Tibial nerve (tissue), 3 donors: ENCODE measurements around the gene PLEK.

Experiments
- CTCF ChIP-seq, 5 experiments: fragments of 200-600 bp in 3 of 5; fragments of 450-650 bp in 2 of 5; sonication (generic) in 3 of 5; IDR thresholded peaks; one replicate each; pipeline ENCODE4 v1.5.1; 2016 to 2019; ENCODE audit warnings: antibody characterized with exemption in 5 of 5, mild to moderate bottlenecking in 3 of 5, moderate library complexity in 2 of 5
- POLR2A ChIP-seq, 2 donors: fragments of 450-650 bp; IDR thresholded peaks; one replicate each; pipeline ENCODE4 v1.6.1; 2017; ENCODE audit warnings: antibody characterized with exemption in 2 of 2, mild to moderate bottlenecking in 2 of 2, moderate library complexity in 2 of 2

GRCh38 chr2:68357605-68358337 lies 7.3 kb upstream of the PLEK start:
- TF ChIP-seq CTCF (IDR thresholded peaks at IDR 0.05) (peak in 4 of 5 experiments; percentile 9 to 43 (median 33)), POLR2A (IDR thresholded peaks at IDR 0.05) (no peak)
